ENCODE measurements around the gene SLC25A28.

The SLC25A28 gene

DNA sequence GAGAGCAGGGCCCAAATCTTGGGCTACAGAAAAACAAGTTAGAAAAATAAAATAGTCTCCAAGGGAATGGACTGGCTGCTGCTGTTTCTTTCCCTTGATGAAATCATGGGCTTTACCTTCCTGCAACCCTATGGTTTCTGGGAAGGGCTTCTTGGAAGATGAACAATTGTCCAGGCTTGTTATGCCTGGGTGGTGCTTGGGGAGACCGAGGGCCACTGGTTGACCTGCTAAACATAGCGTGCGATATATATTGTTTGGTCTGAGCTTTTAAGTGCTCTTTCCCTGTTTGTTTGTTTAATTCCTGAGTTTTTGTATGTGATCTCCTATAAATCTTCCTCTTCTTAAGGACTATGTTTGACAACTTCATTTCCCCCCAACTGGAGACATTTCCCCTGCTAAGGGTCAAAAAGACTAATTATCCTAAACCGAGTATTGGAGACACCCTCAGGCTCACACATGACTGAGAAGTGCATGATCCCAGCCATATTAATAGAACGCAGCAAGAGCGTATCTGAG lies 37.9 kb downstream of the SLC25A28 start:
- Histone ChIP-seq H3K9ac (ENCODE audit: low read depth, low read length) (no peak overlapping the region), H3K9me3 (ENCODE audit: control insufficient read depth, insufficient read depth, low read length) (no peaks in the 10 kb centered on the region), H3K36me3 (ENCODE audit: insufficient read depth, low read length) (no peaks in the 10 kb centered on the region), H3K4me1 (ENCODE audit: insufficient read depth, low read length) (peaks cover 11% of the 10 kb centered on the region; the same call in 1 of the 2 replicates)

DNA sequence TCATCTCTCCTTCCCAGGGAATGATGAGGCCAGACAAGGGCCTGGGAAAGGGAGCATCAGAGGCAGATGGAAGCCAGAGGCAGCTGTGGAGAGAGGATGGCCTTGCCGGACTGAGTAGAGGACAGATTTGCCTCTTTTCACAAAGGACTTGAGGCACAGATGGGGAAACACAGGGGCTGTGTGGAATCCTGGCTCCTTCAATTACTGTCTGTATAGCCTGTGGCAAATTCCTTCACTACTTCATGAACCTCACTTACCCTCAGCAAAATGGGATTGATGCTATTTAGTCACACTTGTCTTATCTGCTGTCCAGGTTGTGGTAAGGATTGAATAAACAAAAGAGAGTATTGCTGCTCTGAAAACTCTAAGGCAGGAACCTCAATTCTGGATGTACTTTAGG lies 40.3 kb downstream of the SLC25A28 start:
- H3K9me3 ChIP-seq (ENCODE audit: control insufficient read depth, insufficient read depth, low read length) = no peaks in the 10 kb centered on the region
- H3K36me3 ChIP-seq (ENCODE audit: insufficient read depth, low read length) = no peaks in the 10 kb centered on the region
- H3K4me1 ChIP-seq (ENCODE audit: insufficient read depth, low read length) = peaks cover 11% of the 10 kb centered on the region; the same call in 1 of the 2 replicates
- no peak overlapping the region for H3K9ac ChIP-seq (ENCODE audit: low read depth, low read length)

DNA sequence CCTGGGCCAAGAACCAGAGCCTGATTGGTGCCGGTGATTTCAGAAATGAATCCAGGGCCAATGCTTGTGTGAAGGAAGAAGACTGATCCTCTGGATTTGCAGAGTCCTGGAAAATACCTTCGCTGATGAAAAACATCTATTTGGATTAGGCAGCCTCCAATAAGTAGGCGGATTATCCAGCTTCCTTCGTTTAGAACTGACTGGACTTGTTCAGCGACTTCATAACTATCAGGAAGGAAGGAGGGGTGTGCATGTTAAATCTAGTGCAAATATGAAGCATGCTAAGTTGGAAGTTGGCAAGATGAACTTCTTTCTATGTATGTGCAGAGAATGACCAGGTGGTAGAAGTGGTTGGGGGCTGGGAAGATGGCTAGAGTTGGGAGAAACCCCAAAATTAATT lies 46.4 kb downstream of the SLC25A28 start:
- Histone ChIP-seq H3K9ac (ENCODE audit: low read depth, low read length) (no peak overlapping the region), H3K36me3 (ENCODE audit: insufficient read depth, low read length) (no peaks in the 10 kb centered on the region), H3K9me3 (ENCODE audit: control insufficient read depth, insufficient read depth, low read length) (no peaks in the 10 kb centered on the region), H3K4me1 (ENCODE audit: insufficient read depth, low read length) (peaks cover 11% of the 10 kb centered on the region)

DNA sequence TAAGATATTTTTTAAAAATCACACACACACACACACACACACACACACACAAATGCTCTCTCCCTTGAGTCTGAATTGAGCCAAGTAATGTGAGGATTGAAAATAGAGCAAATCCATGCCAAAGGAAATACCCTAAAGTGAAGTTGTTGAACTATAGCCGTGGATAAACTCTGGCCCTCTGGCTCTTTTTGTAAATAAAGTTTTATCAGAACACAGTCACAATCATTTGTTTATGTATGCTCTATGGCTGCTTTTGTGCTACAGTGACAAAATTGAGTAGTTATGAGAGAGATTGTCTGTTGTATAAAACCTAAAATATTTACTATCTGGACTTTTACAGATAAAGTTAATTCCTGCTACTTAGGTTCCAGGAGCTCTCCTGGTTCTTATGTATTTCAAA lies 48.4 kb downstream of the SLC25A28 start:
- Histone ChIP-seq H3K4me1 (ENCODE audit: insufficient read depth, low read length) (peaks cover 15% of the 10 kb centered on the region), H3K36me3 (ENCODE audit: insufficient read depth, low read length) (no peaks in the 10 kb centered on the region), H3K9me3 (ENCODE audit: control insufficient read depth, insufficient read depth, low read length) (no peaks in the 10 kb centered on the region), H3K9ac (ENCODE audit: low read depth, low read length) (no peak overlapping the region)

DNA sequence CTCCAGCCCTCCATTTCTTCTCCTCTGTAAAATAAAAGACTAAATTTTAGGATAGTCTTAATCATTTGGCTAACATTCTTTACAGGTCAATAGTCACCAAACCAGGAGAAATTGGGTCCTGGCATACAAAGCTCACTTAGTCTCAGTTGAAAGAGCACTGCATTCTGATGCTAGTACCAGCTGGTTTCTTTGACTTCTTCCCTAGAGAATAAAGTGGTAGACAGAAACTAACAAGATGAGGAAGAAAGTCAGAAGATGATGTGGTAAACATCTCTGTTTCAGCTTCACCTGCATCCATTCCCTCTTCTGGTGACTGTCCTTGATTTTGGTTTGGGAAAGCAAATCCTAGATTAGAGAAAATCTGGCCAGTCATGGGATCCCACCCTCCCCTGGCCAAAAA lies 50.3 kb downstream of the SLC25A28 start:
- Histone ChIP-seq H3K9me3 (ENCODE audit: control insufficient read depth, insufficient read depth, low read length) (no peaks in the 10 kb centered on the region), H3K9ac (ENCODE audit: low read depth, low read length) (peak overlapping the region; percentile 10; the same call in 1 of the 2 replicates), H3K36me3 (ENCODE audit: insufficient read depth, low read length) (no peaks in the 10 kb centered on the region), H3K4me1 (ENCODE audit: insufficient read depth, low read length) (peaks cover 15% of the 10 kb centered on the region)

DNA sequence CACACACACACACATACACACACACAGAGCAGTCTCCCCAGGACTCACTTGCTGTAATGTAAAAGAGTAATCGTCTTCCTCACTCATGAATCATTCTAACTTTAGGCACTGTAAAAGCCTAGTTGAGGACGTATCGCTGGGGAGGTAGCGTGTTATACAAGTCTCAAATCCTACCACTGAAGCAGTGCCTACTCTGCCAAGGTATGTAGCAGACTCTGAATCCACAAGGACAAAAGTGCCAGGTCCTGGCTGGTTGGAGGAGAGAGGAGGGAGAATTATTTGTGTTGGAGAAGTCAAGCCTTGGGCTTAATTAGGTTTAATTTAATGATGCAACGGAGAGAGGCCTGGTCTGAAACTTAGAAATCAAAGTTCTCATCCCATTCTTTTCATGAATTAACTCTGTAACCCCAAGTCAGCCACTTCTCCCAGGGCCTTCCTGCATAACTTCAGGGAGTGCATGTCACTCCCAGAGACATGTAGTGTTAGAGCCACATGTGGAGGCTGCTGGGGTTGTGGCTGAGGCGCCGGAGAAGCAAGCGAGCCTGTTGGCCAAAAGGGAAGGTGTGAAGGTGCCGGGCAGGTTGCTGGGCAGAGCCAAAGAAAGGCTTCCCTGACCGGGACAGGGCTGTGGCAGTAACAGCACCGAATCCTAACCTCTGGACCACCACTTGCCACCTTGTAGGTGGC lies 50.8 kb downstream of the SLC25A28 start:
- H3K9ac ChIP-seq (ENCODE audit: low read depth, low read length) = peak overlapping the region; percentile 19; the same call in 1 of the 2 replicates
- no peaks in the 10 kb centered on the region for H3K36me3 ChIP-seq (ENCODE audit: insufficient read depth, low read length)
- peaks cover 15% of the 10 kb centered on the region for H3K4me1 ChIP-seq (ENCODE audit: insufficient read depth, low read length)
- H3K9me3 ChIP-seq (ENCODE audit: control insufficient read depth, insufficient read depth, low read length) = no peaks in the 10 kb centered on the region

DNA sequence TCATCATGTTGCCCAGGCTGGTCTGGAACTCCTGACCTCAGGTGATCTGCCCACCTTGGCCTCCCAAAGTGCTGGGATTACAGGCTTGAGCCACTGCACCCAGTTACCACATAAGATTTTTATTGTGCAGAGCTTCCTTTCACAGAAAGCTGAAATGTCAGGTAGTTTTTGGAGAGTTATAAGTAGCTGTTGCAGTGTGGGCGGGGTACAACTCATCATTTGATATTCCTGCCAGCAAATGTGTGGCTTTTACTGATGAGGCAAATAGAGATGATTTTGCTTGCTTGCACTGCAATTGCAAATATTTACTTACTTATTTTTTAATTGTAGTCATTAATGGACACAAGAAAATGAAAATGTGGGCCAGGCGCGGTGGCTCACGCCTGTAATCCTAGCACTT lies 55.1 kb downstream of the SLC25A28 start:
- Histone ChIP-seq H3K9me3 (ENCODE audit: control insufficient read depth, insufficient read depth, low read length) (no peaks in the 10 kb centered on the region), H3K4me1 (ENCODE audit: insufficient read depth, low read length) (peaks cover 18% of the 10 kb centered on the region), H3K9ac (ENCODE audit: low read depth, low read length) (no peak overlapping the region), H3K36me3 (ENCODE audit: insufficient read depth, low read length) (no peaks in the 10 kb centered on the region)

DNA sequence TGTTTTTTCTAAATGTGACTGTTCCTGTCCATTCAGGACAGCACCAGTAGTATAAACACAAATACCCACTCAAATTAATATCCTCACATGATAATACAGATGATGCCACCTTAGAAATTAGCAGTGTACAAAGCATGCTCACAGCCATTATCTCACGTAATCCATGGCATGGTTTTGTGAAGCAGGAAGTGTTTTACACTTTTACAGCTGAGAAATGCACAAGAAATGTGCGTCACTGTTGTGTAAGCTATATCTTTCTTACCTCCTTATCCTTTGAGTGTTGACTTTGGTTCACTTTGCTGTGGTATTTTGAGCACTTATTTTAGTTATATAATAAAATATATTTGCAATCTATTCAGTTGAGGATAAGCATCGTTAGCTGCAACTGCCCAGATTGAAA lies 55.9 kb downstream of the SLC25A28 start:
- Histone ChIP-seq H3K4me1 (ENCODE audit: insufficient read depth, low read length) (peaks cover 12% of the 10 kb centered on the region), H3K9ac (ENCODE audit: low read depth, low read length) (no peak overlapping the region), H3K36me3 (ENCODE audit: insufficient read depth, low read length) (no peaks in the 10 kb centered on the region), H3K9me3 (ENCODE audit: control insufficient read depth, insufficient read depth, low read length) (no peaks in the 10 kb centered on the region)

DNA sequence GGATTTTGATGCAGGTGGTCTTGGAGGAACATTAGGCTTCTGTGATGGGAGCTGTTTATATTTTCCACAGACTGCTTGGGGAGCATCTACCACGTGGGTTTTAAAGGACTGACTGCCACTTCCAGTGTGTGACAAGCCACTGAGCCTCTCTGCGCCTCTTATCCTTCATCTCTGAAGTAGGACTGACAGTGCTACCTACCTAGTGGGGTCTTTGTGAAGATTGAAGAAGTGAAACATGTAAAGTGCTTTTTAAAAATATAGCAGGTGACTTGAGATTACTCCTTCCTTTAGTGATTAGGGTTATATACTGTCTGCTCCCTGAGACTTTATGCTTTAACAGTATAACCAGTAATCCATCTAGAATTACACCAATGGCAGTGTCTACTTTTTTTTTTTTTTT lies 57.6 kb downstream of the SLC25A28 start:
- no peaks in the 10 kb centered on the region for H3K9me3 ChIP-seq (ENCODE audit: control insufficient read depth, insufficient read depth, low read length)
- H3K9ac ChIP-seq (ENCODE audit: low read depth, low read length) = no peak overlapping the region
- 0 out of 2 replicates have a peak, but pooled peaks cover 2% of the 10 kb centered on the region for H3K4me1 ChIP-seq (ENCODE audit: insufficient read depth, low read length)
- no peaks in the 10 kb centered on the region for H3K36me3 ChIP-seq (ENCODE audit: insufficient read depth, low read length)
